WI38 (cell line): ENCODE results near the gene PLA2R1.

Experiments used
- H3K4me3 ChIP-seq: 2 replicates; pipeline ENCODE4 v1.5.1; 2011; ENCODE audit warnings: low read depth, mild to moderate bottlenecking, control low read depth, low read length
- CTCF ChIP-seq: IDR thresholded peaks from 2 replicates; pipeline ENCODE4 v1.5.1; 2012; ENCODE audit warnings: low read depth, mild to moderate bottlenecking, control low read depth, low read length

The PLA2R1 gene

GRCh38 chr2:159897081-159897480, 165.3 kb downstream of the PLA2R1 start:
- no peak overlapping the region for H3K4me3 ChIP-seq
- TF ChIP-seq CTCF = no peak

GRCh38 chr2:159895258-159896065, 167.0 kb downstream of the PLA2R1 start:
- no peak for TF ChIP-seq CTCF
- no peak overlapping the region for H3K4me3 ChIP-seq

GRCh38 chr2:159894145-159894838, 168.1 kb downstream of the PLA2R1 start:
- TF ChIP-seq CTCF = no peak
- H3K4me3 ChIP-seq = no peak overlapping the region

- no peak for TF ChIP-seq CTCF
- H3K4me3 ChIP-seq = no peak overlapping the region
Measured at GRCh38 chr2:159892990-159893810, 169.2 kb downstream of the PLA2R1 start.

GRCh38 chr2:159891917-159892730, 170.3 kb downstream of the PLA2R1 start:
- no peak for TF ChIP-seq CTCF
- H3K4me3 ChIP-seq = no peak overlapping the region

- no peak overlapping the region for H3K4me3 ChIP-seq
- no peak for TF ChIP-seq CTCF
Measured at GRCh38 chr2:159891267-159891588, 171.2 kb downstream of the PLA2R1 start.
